T1000 (cell line): ENCODE measurements around the gene AMFR.

ENCODE experiments used
- DNase-seq: peaks from one replicate; lab custom pipeline; 2025; ENCODE audit warnings: mixed read lengths; lab: John Stamatoyannopoulos, UW

Gene AMFR

DNA sequence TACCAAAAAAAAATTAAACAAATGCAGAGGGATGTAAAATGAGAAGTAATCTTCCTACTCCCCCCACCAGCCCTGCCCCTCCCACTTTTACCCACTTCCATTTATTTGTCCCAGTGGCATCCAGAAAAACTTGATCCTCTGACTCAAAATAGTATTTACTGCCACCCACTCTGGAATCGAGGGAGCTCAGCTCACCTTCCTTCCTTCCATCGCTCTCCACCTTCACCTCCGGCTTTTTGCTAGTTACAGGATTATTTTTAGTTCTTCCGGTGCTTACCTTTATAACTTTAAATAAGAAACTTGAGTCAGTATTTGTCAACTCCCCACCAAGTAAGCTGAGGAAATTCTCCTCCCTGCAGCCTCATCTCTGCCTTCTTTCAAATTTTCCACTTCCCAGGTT is 94.9 kb downstream of the AMFR start:
- no peak for DNase-seq

DNA sequence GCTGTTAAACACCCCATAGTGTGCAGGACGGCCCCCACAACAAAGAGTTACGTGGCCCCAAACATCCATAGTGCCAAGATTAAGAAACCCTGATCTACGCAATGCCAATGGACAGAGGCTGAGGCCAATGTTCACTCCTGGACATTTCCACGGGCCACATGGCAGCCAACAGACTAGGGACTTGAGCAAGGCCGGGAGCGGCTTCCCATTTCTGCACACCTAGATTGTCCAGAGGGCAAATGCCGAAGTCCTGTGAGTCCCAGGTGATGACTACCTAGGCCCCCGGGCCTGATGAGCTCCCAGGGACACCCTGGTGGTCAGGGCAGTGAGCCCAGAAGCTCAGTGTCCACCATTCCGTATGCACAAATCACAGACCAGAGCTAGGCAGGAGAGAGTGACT is 95.5 kb downstream of the AMFR start:
- DNase-seq: no peak

DNA sequence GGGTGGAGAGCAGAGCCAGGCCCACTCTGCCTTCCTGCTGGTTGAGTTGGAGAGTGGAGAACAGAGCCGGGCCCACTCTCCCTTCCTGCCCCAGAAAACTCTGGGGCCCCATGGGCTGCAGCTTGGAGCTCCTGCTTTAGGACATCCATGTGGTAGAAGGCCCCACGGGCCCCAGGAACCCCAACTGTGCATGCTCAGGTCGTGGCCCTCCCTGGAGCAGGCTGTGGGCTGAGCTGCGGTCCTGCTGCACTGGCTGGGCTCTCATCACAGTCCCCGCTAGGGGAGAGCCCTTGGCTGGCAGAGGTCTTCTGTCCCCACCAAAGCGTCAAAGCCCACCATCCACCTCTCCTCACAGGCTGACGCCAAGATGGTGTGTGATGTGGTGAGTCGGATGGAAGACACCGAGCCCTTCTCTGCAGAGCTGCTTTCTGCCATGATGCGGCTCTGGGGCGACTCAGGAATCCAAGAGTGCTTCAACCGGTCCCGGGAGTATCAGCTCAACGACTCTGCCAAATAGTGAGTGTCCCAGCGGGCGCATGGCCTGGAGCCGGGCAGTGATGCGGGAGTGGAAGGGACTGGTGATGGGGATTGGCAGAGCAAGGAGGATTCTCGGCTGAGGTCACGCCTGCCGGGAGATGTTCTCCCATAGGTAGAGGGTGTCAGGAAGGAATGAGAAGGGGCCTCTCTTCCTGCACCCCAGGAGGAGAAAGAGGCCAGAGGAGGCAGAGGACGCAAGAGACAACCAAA is 96.9 kb downstream of the AMFR start:
- no peak for DNase-seq

DNA sequence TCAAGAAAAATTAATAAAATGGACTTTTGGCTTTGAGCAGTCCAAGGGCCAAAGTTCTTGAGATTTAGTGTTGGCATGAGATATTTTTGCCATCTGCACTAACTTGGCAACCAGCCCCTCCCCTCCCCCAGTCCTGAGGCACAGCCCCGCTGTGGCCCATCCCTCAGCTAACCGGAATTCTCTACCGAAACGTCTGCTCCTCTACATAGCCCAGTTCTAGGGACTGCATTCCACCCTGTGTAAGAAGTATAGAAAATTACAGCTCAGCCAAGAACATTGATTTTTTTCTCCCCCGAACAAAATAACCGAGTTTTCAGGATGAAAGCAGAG is 97.5 kb downstream of the AMFR start:
- DNase-seq: no peak

DNA sequence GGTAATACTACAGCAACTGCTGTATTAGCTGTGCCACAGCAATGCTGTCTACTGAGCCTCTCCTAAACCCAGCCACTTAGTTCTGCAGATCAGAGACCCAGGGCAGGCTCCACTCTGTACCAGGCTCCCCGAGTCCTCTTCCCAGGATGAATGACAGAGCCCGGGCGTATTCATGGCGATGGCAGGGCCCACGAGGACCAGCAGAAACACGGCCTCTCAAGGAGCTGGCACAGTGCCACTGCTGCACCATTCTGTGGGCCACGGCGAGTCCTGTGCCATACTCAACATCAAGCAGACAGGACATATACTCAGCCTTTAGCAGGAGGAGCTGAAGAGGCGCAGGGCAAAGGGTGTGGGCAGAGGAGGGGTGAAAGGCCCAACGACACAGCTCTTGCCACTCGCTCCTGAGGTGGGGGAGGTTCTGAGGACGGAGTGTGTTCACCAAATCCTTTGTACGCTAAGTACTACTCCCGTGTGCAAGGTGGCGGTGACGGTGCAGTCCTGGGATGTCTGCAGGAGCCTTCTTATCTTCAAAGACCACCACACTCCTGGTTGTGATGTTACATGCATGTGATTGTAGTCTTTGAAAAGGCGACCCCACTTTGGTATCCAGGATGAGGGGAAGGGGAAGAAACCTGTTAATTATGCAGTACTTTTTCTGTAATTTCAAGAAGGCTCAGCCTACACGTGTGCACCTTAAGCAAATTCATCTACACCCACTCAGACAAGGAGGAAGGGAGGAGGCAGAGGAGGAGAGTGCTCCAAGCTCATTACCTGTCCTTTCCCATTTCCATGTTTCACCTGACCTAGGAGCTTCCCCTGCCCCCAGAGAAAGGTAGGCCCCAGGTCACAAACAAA is 98.0 kb downstream of the AMFR start:
- no peak for DNase-seq

DNA sequence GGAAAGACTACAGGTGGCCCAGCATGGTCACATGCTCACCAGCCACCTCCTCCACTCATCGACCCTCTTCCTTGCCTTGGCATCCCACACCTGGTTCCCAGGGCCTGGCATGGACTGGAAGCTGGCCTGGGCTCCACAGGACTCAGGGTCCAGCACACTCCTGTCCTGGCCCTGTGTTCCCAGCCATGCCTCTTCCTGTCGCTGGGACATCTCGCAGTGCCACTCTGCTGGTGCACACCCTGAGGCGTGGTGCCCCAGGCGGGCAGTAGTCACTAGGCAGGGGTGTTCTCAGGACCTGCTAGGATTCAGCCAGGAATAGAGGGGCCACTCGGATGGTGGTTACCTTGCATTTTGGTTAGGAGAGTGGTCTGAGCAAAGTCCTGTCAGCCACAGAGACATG is 99.4 kb downstream of the AMFR start:
- no peak for DNase-seq

DNA sequence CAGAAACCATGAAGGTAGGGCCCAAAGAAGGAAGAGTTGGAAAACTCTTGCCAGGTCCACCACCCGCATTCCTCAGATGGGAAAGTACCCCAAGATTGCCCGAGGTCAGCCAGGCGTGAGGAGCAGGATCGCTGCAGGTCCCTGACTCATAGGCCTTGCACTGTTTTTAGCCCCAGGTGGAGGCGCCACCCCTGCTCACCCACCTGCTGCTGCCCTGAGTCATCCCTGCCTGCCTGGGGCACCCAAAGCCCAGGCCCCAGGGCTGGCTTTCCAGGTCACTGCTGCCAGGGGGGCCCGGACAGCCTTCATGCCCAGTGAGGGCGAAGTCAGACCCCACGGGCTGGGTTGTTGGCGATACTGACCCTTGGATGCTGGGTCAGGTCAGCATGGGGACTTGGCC is 100.9 kb downstream of the AMFR start:
- DNase-seq: no peak

DNA sequence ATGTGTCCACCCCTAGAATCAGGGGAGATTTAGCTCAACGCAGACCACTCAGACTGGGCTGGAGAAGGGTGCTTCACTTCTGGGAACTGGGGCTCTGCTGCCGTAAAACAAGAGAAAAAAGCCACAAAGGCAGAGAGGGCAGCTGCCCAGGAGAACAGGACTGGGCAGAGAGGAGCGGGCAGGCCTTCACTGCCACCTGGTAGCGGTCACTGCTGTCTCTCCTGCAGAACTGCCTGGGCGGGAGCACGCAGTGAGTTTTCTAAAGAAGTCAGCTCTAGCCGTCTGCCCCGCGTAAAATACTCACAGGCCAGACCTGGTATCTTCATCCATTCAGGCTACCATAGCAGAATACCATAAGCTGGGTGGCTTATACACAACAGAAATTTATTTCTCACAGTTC is 103.8 kb downstream of the AMFR start:
- no peak for DNase-seq

DNA sequence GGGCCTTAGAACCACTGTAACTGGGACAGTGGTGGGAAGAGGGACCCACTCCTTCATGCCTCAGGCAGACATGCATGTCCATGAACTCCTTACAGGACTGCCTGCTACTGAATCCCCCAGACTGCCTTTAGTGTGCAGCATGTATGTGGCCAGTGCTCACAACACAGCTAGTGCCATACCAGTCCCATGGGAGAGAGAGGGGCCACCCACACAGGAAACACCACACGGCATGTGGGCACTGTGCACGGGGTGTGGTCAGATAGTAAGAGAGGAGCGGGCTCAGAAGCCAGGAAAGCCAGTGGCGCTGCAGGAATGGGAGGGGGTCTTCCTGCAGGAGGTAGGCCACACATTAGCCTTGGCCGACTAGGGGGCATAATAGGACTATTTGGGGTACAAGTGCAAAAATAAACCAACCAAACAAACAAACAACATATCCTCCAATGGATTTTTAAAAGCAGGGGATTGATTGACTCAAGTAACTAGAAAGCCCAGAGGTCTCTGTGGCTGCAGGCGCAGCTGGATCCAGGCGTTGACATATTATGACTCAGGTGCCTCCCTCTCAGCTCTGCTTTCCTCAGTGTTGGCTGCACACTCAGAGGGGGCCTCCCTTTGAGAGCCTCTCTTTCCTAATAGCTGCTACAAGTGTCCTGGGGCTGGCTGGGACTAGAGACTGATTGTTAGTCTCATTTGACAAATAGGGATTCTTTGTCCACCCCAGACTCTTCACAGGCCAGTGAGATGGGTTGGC is 104.4 kb downstream of the AMFR start:
- no peak for DNase-seq

DNA sequence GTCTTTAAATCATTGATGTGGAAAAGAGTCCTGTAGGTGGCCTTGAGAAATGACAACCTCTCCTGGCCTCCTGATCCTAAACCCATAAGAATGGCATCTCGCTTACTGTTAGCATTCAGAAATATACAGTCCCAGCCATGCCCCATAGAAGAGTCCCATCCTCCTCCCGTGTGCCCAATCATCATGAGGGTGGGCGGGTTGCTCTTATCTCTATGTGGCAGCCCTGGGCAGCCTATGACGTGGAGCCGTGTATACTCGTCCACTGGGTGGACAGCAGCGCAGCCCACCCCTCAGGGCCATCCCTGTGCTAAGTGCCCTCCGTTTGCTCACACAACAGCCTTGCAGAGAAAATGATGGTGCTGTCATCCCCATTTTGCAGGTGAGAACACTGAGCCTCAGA is 105.3 kb downstream of the AMFR start:
- no peak for DNase-seq

DNA sequence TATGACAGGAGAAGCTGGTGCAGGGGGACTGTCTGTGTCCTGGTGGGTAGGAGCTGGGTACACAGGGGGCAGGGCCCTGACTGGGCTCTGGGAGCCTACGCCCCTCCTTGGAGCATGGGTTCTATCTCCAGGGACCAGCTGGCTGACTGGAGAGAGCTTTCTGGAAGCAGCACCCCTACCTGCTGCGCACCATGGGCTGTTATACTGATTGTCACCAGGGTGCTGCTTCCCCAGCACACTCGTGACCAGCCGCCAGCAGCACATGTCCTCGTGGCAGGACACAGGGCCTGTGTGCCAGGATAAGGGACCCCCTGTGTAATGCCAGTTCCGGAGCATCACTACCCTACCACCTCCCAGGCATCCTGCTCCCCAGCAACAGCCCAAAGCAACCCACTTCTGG is 106.0 kb downstream of the AMFR start:
- DNase-seq: no peak

DNA sequence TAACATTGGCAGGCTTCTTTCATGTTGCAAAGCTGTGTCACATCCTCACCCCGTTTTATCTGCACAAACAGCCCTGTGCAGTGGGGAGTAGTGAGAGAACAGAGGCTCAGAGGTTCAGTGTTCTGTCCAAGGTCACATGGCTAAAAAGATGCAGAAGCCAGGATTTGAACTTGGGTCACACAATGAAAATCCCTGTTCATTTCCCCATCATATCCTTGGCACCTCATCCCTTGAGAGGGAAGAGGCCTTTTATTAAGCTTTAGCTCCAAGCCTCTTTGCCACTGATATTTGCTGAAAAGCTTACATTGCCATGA is 106.6 kb downstream of the AMFR start:
- DNase-seq: no peak

DNA sequence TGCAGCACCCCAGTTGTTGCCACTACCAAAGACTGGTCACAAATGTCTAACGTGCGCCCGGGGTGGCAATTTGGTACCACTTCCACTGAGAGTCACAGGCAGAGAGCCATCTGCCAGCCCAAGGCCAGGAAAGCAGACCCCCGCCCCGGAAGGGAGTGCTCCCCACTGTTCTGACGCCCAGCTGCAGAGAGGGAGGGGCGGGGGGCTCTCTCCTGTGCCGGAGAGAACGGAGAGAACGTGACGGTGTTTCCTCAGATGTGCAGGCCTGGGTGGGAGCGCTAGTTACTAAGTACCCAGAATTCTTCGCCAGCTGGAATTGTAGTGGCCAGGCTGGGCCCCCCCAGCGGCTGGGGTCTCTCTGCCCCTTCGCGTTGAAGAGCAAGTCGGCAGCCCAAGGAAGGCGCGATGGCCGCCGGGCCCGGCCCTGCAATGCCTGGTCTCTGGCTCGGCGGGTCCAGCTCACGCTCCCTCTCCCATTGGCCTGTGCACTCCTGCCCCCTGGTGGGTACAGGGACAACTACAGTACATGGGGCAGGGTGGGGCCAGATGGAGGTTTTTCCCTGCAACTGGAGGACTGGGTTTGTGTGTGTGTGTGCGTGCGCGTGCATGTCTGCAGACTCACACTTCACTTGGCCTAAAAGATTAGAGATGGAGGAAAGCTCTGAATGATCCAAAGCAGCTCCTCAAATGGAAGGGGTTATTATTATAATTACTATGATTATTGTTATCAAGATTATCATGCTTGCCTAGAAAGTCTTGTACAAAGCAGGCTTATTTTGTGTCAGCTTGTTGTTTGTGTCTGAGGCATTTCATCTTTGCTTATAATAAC is 107.1 kb downstream of the AMFR start:
- DNase-seq: peak; percentile 17

DNA sequence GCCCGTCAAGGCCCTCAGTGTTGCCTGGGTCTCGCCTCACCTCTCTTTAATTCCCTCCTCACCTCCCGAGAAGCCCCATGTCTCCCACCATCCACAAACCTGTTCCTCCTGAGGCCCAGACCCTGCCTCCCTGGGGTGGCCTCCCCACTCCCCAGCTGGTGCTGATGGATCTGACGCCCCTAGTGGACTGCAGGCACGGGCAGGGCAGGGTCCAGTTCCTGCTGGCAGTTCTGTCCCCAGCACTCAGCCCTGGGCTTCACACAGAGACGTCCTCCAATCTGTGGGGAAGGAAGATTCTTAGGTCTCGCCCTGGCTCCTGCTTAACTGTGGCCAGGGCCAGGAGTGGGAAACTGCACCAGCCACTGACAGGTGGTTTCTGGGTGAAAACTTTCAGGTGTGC is 108.8 kb downstream of the AMFR start:
- no peak for DNase-seq

DNA sequence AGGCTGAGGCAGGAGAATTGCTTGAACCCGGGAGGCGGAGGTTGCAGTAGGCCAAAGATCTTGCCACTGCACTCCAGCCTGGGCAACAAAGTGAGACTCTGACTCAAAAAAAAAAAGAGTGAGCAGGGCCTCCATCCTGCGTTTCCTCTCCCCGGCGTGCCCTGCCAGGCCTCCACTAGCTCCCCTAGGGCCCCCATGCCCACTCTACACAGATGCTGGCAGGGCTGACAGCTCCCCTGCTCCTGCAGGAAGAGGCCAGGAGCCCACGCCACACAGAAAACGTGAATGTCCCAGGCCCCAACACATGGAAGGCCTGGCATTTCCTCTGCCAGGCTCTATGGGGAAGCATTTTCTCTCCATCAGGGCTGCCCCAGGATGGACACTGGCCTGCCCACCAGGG is 109.4 kb downstream of the AMFR start:
- no peak for DNase-seq

DNA sequence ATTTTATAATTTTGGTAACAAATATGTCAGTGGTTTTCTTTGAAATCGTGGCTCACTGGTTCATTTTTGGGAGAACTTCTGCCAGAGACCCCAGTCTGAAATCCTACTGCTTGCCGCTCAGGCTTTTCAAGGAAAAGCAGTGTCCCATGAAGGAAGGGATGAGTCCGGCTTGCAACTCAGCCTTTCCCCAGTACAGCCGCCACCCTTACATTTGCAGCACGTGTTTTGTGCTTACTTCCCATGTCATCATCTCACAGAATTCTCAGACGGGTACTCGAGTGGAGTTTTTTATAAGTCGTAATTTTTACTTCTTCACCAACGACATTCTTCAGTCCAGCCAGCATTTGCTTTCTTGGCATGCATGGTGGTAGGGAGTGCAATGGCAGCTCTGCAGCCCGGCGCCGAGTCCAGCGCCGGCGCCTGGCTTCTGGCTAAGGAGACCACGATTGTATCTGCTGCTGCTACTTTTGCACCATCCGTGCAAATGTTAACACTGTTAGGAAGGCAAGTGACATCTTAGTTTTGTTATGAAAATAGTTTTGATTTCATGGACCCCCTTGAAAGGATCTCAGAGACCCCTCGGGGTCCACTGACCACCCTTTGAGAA is 111.0 kb downstream of the AMFR start:
- no peak for DNase-seq

DNA sequence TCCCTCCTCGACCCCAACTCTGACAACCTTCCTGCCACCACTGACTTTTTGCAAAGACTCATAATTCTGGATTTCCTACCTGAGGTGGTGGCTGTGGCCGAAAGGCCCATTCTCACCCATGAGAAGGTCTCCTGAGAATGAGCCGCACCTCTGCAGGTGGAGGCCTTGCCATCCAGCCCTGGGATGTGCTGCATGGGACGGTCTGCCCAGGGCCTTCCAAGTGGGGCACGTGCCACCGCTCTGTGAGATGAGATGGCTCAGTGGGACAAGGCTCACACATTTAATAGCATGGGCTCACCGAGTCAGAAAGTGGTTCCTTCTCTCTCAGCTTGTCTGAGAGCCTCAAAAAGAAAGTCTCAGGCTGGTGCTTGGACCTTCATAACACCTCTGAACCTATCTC is 112.8 kb downstream of the AMFR start:
- no peak for DNase-seq

DNA sequence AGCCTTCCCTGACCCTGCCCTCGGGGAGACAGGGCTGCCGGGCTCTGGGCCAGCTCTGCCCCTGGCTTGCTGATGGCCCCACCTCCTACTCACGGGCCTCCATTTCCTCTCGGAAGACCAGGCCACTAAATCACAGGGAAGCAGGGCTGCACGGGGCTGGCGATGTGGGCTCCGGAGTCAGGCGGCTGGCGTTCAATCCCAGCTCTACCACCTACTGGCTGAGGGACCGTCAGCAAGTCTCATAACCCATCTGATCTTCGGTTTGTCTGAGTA is 113.4 kb downstream of the AMFR start:
- DNase-seq: no peak
